NCI-H748 treated with DMSO at 0.1 percent for 48 hours (cell line): ENCODE data around the gene RAMAC.
"Not testable (repeated sequence)": the region's sequence is repeated elsewhere in the genome, so short reads cannot be mapped to it uniquely, and the experiment has no call there.

Experiments used
- DNase-seq: peaks from one replicate; lab custom pipeline; 2025; lab: John Stamatoyannopoulos, UW

Gene RAMAC

GRCh38 chr15:83014205-83014653, 28.2 kb downstream of the RAMAC start:
- no peak for DNase-seq

GRCh38 chr15:83015361-83015760, 29.4 kb downstream of the RAMAC start:
- DNase-seq = no peak

GRCh38 chr15:83016906-83017305, 30.9 kb downstream of the RAMAC start:
- no peak for DNase-seq

GRCh38 chr15:83018436-83018835, 32.4 kb downstream of the RAMAC start:
- DNase-seq = no peak

- DNase-seq = no peak
These were observed 44.0 kb downstream of the RAMAC start for GRCh38 chr15:83030021-83030420.

- DNase-seq = not testable (repeated sequence)
These were observed 45.2 kb downstream of the RAMAC start for GRCh38 chr15:83031234-83031633.

- DNase-seq = no peak
These were observed 50.2 kb downstream of the RAMAC start for GRCh38 chr15:83036253-83036652.

GRCh38 chr15:83039206-83039605, 53.2 kb downstream of the RAMAC start:
- no peak for DNase-seq
